Raji (cell line): ENCODE measurements around the gene NUDT14.

Source experiments
- POLR2A ChIP-seq: IDR thresholded peaks from 2 replicates; pipeline ENCODE4 v1.6.1; 2011; ENCODE audit warnings: low read depth, low read length, control low read depth; ENCODE audit not compliant: insufficient read depth

NUDT14 gene

DNA sequence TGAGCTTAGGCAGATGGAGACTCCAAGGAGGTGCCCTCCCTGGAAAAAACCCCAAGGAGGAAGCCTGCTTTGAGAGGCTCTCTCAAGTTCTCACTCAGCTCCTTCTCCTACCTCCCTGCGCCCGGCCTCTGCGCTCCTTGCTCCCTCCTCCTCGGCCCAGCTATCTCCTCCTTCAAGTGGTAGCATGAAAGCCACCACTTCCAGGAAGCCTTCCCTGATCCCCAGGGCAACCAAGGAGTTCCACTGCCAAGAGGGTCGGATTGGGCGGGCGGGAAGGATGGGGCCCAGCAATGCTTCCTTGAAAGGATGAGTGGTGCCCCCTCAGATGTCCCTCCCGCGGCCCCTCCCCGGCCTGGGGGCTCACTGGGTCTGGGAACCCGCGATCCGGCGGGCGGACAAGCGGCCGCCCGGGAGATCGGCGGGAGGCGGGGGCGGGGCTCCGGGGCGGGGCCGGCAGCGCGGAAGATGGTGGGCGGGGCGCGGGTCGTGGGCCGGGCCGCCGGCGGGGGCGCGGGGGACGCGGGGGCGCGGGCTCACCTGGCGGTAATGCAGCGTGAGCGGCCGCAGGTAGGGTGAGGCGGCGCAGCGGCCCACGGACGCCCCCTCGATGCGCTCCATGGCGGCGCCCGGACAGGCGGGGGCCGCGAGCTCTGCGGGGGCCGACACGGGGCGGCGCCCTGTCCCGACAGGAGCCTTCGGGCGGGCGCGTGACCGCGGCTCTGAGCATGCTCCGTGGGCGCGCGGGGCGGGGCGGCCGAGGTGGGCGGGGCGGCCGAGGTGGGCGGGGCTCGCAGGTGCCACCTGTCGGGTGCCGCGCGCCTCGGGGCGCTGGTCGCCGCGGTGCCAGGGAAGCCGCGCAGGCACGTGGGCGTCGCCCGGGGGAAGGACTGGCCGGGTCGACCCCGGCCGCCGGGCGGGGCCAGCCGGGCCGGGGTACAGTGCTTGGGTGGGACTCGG is at the start of gene NUDT14:
NUDT14 (minus strand) TSS at position 721 of the 957 bp plus-strand sequence; CDS start at position 618, 103 bp downstream.
- 0 out of 2 replicates have a peak, but pooled peaks have one; percentile 28 for TF ChIP-seq POLR2A

GRCh38 chr14:105229099-105229655 is 48.1 kb upstream of the NUDT14 start:
- no peak for TF ChIP-seq POLR2A

- TF ChIP-seq POLR2A, result no peak
Measured at GRCh38 chr14:105228562-105228961, 47.5 kb upstream of the NUDT14 start.

GRCh38 chr14:105227346-105227745 is 46.2 kb upstream of the NUDT14 start:
- TF ChIP-seq POLR2A, result no peak

- TF ChIP-seq POLR2A, result no peak
Measured at GRCh38 chr14:105226198-105226597, 45.1 kb upstream of the NUDT14 start.

GRCh38 chr14:105224845-105225570 is 43.9 kb upstream of the NUDT14 start:
- no peak for TF ChIP-seq POLR2A

GRCh38 chr14:105223770-105224544 is 42.8 kb upstream of the NUDT14 start:
- TF ChIP-seq POLR2A, result no peak

- TF ChIP-seq POLR2A, result no peak
Measured at GRCh38 chr14:105223260-105223659, 42.1 kb upstream of the NUDT14 start.

GRCh38 chr14:105221598-105222178 is 40.6 kb upstream of the NUDT14 start:
- TF ChIP-seq POLR2A, result no peak

DNA sequence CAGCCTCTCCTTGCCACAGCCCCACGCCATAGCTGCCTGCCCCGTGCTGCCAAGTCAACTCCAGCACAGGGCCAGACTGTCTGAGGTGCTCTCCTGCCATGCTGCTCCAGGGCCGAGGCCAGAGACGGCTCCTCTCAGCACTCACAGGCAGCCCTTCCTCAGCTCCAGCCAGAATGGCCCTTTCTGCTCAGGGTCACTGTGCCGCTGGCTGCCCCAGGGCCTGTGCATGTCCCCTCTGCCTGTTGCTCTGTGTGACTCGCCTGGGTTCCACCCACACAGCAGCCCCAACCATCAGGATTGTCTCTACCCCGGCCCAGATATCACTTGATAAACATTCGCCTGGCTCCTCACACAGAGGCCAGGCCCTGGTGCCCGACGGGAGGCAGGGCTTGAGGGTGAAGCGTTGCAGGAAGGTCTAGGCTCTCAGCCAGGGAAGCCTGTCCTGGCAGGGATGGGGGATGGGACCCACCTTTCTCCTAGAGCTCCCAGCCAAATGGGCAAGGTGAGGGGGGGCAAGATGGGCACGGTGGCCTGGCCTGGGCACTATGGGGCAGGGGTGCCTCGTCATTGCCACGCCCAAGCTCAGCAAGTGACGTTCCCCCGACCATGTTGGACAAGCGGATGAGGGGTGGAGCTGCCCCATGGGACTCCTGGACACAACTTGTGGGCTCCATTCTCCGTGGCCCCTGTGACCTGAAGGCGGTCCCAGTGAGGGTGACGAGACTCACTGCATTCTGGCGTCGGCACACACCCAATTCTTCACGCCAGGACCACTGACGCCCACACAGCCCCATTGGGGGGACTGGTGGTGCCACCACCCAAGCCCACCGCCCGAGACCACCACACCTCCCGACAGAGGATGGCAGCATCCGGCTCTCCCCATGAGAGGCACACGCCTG is 39.8 kb upstream of the NUDT14 start:
- no peak for TF ChIP-seq POLR2A

- TF ChIP-seq POLR2A, result no peak
Measured at GRCh38 chr14:105219753-105220152, 38.6 kb upstream of the NUDT14 start.

GRCh38 chr14:105219043-105219612 is 38.0 kb upstream of the NUDT14 start:
- no peak for TF ChIP-seq POLR2A

GRCh38 chr14:105218611-105219010 is 37.5 kb upstream of the NUDT14 start:
- TF ChIP-seq POLR2A, result no peak
